Keratinocyte (primary cell): ENCODE results near the gene CXCR2. TPM values are rescaled to one million over a fixed set of nuclear protein-coding genes. Genes with fewer than 3 reads are reported as not detected.

Experiments
- DNase-seq: peaks from one replicate; pipeline ENCODE4 v3.0.0-alpha.2; 2011; ENCODE audit warnings: low read depth, missing footprints, low spot score
- FAIRE-seq: peaks from 2 replicates; lab custom pipeline; 2011; peaks lifted over from hg19 to GRCh38; lab: Jason Lieb, UNC
- H2AFZ ChIP-seq: 2 replicates; pipeline ENCODE4 v1.6.0; 2012; ENCODE audit warnings: low read length, control low read depth, inconsistent platforms; ENCODE audit not compliant: control insufficient read depth
- H3K27ac ChIP-seq: 2 replicates; pipeline ENCODE4 v1.5.1; 2011; ENCODE audit warnings: low read length; ENCODE audit not compliant: control insufficient read depth, insufficient read depth
- H3K27me3 ChIP-seq: 3 replicates; pipeline ENCODE4 v1.6.0; 2011; ENCODE audit warnings: low read length; ENCODE audit not compliant: control insufficient read depth, insufficient read depth; ENCODE audit errors: extremely low read depth
- H3K36me3 ChIP-seq, 2 experiments: 2 replicates in 1 of 2; 3 replicates in 1 of 2; pipeline ENCODE4 v1.5.1; 2011; ENCODE audit warnings: low read length in 2 of 2, mild to moderate bottlenecking in 1 of 2; ENCODE audit not compliant: control insufficient read depth in 2 of 2, insufficient read depth in 2 of 2; ENCODE audit errors: extremely low read depth in 1 of 2
- H3K4me1 ChIP-seq: 3 replicates; pipeline ENCODE4 v1.5.1; 2011; ENCODE audit warnings: low read length; ENCODE audit not compliant: control insufficient read depth, insufficient read depth; ENCODE audit errors: extremely low read depth
- H3K4me2 ChIP-seq: 3 replicates; pipeline ENCODE4 v1.6.0; 2011; ENCODE audit warnings: low read depth, low read length; ENCODE audit not compliant: control insufficient read depth, insufficient read depth; ENCODE audit errors: extremely low read depth
- H3K4me3 ChIP-seq, 3 experiments: fragments of 200-600 bp in 1 of 3; sonication (generic) in 1 of 3; 2 replicates in 2 of 3; 3 replicates in 1 of 3; pipeline ENCODE4 v1.5.1; 2011 to 2016; ENCODE audit warnings: low read length in 3 of 3, mild to moderate bottlenecking in 3 of 3, control low read depth in 2 of 3, inconsistent platforms in 1 of 3, low read depth in 1 of 3, mixed read lengths in 1 of 3, mixed run types in 1 of 3, moderate library complexity in 1 of 3; ENCODE audit not compliant: control insufficient read depth in 2 of 3, insufficient read depth in 2 of 3; ENCODE audit errors: extremely low read depth in 1 of 3
- H3K79me2 ChIP-seq: 2 replicates; pipeline ENCODE4 v1.6.0; 2012; ENCODE audit warnings: low read length; ENCODE audit not compliant: control insufficient read depth, insufficient read depth
- H3K9ac ChIP-seq: 3 replicates; pipeline ENCODE4 v1.6.0; 2011; ENCODE audit warnings: low read length; ENCODE audit not compliant: control insufficient read depth, insufficient read depth; ENCODE audit errors: extremely low read depth
- H3K9me1 ChIP-seq: 3 replicates; pipeline ENCODE4 v1.6.0; 2011; ENCODE audit warnings: low read length; ENCODE audit not compliant: control insufficient read depth, insufficient read depth; ENCODE audit errors: extremely low read depth
- H3K9me3 ChIP-seq: 2 replicates; pipeline ENCODE4 v1.5.1; 2012; ENCODE audit warnings: low read depth, low read length; ENCODE audit not compliant: control insufficient read depth
- H4K20me1 ChIP-seq: 3 replicates; pipeline ENCODE4 v1.6.0; 2011; ENCODE audit warnings: low read length; ENCODE audit not compliant: control insufficient read depth, insufficient read depth; ENCODE audit errors: extremely low read depth
- CTCF ChIP-seq, 3 experiments: IDR thresholded peaks in 1 of 3; conservative IDR thresholded peaks in 1 of 3; optimal IDR thresholded peaks in 1 of 3; 2 replicates in 2 of 3; 3 replicates in 1 of 3; pipeline versions ENCODE3 to v1.5.1; 2011; ENCODE audit warnings: low read length in 3 of 3, mild to moderate bottlenecking in 3 of 3, moderate library complexity in 2 of 3, control low read depth in 1 of 3, inconsistent platforms in 1 of 3; ENCODE audit not compliant: insufficient read depth in 2 of 3; ENCODE audit errors: extremely low read depth in 1 of 3
- EZH2 ChIP-seq: IDR thresholded peaks from one replicate; pipeline ENCODE4 v1.6.1; 2012; ENCODE audit warnings: inconsistent platforms, mild to moderate bottlenecking, low read length, moderate library complexity
- dilution Hi-C: fragments of 300-500 bp; cut with MboI; formaldehyde crosslinking; loops from one replicate; pipeline ENCODE4 v1.7.0; 2020; ENCODE audit warnings: low sequenced_read_pairs; ENCODE audit not compliant: extremely low pct_ligation_motif_present
- polyA plus RNA-seq, 5 experiments: library from polyadenylated mRNA; depleted of rRNA in 3 of 5; stranded (reverse) in 3 of 5; stranded (forward) in 1 of 5; unstranded in 1 of 5; fragments of >200 nt; gene quantifications; 1 replicate in 1 of 5; 2 replicates in 3 of 5; 3 replicates in 1 of 5; pipeline versions ENCODE4 v1.2.1 to v1.2.3, GENCODE V29; 2011 to 2012; ENCODE audit warnings: missing spikeins in 2 of 5, low read depth in 1 of 5, low replicate concordance in 1 of 5

CXCR2 gene
- polyA plus RNA-seq, 1 donor (not counting 4 experiments of a cell fraction or from before 2014, with no cell fraction given), result 1.4 TPM

- dilution Hi-C loops, result no loop called here
- peaks cover 41% of the 10 kb centered on the region for H3K4me1 ChIP-seq
- no peaks in the 10 kb centered on the region for H3K27me3 ChIP-seq
- H3K4me2 ChIP-seq, result peak within 1 kb of the TSS; percentile 76
- peak; percentile 100 for FAIRE-seq
- H3K4me3 ChIP-seq, result peak within 1 kb of the TSS; percentile 19 to 21 (median 20)
- no peak for TF ChIP-seq EZH2
- peak in 2 of 3 experiments; percentile 16 to 32 for TF ChIP-seq CTCF (optimal IDR thresholded peaks at IDR 0.05 in 1 of 3, IDR thresholded peaks at IDR 0.05 in 1 of 3, conservative IDR thresholded peaks at IDR 0.05 in 1 of 3; ENCODE audit: extremely low read depth in 1 of 3, insufficient read depth in 2 of 3, low read length in 3 of 3)
- H3K9ac ChIP-seq, result no peak within 1 kb of the TSS
- no peaks in the 10 kb centered on the region for H3K9me1 ChIP-seq
- peak within 1 kb of the TSS; percentile 5 for H2AFZ ChIP-seq
- H3K27ac ChIP-seq, result peak within 1 kb of the TSS; percentile 34
- H3K36me3 ChIP-seq, result no peaks in the 10 kb centered on the region
- no peaks in the 10 kb centered on the region for H3K79me2 ChIP-seq
- H3K9me3 ChIP-seq, result no peaks in the 10 kb centered on the region
- no peaks in the 10 kb centered on the region for H4K20me1 ChIP-seq
- DNase-seq, result no peak
These were observed 41.0 kb downstream of the CXCR2 start, which contains the start of gene CXCR1 for GRCh38 chr2:218166791-218167190. TSS of gene CXCR1 (minus strand) at chr2:218166962. CDS start at chr2:218165211, 1,751 bp downstream.

- Histone ChIP-seq H3K4me1 (peaks cover 30% of the 10 kb centered on the region), H4K20me1 (no peaks in the 10 kb centered on the region), H3K9ac (no peak overlapping the region), H3K4me2 (peak overlapping the region; percentile 3), H3K9me3 (no peaks in the 10 kb centered on the region), H3K36me3 (no peaks in the 10 kb centered on the region), H3K27ac (peak overlapping the region; percentile 34), H3K9me1 (no peaks in the 10 kb centered on the region), H3K27me3 (no peaks in the 10 kb centered on the region), H3K79me2 (no peaks in the 10 kb centered on the region), H3K4me3 (no peak overlapping the region), H2AFZ (peak overlapping the region; percentile 5)
- FAIRE-seq (peak; percentile 91), DNase-seq (peak; percentile 82)
- dilution Hi-C loops, result no loop called here
- TF ChIP-seq EZH2 (no peak), CTCF (optimal IDR thresholded peaks at IDR 0.05 in 1 of 3, IDR thresholded peaks at IDR 0.05 in 1 of 3, conservative IDR thresholded peaks at IDR 0.05 in 1 of 3; ENCODE audit: extremely low read depth in 1 of 3, insufficient read depth in 2 of 3, low read length in 3 of 3) (no peak)
These were observed 42.2 kb downstream of the CXCR2 start for GRCh38 chr2:218168016-218168415.
